Left hindlimb (tissue), 1 donor: ENCODE results near the gene NCAN.
"Not testable (repeated sequence)": the region's sequence is repeated elsewhere in the genome, so short reads cannot be mapped to it uniquely, and the experiment has no call there.

Experiments used
- DNase-seq: peaks from one replicate; pipeline ENCODE4 v3.0.0-alpha.2; 2018

The NCAN gene

GRCh38 chr19:19201697-19202630 lies 9.8 kb upstream of the NCAN start:
- DNase-seq = no peak

GRCh38 chr19:19202707-19203011 lies 9.1 kb upstream of the NCAN start:
- no peak for DNase-seq

GRCh38 chr19:19203012-19203856 lies 8.5 kb upstream of the NCAN start, which contains the start of gene NR2C2AP:
TSS of gene NR2C2AP (minus strand) at chr19:19203414. CDS start at chr19:19203060, 354 bp downstream.
- DNase-seq = peak; percentile 92

- DNase-seq = no peak
Measured at GRCh38 chr19:19204181-19204580, 7.6 kb upstream of the NCAN start.

GRCh38 chr19:19205416-19206410 lies 6.0 kb upstream of the NCAN start:
- no peak for DNase-seq

GRCh38 chr19:19206938-19207337 lies 4.8 kb upstream of the NCAN start:
- DNase-seq = no peak

- no peak for DNase-seq
Measured at GRCh38 chr19:19207637-19208572, 3.9 kb upstream of the NCAN start.

GRCh38 chr19:19209372-19209771 lies 2.4 kb upstream of the NCAN start:
- DNase-seq = no peak

GRCh38 chr19:19212916-19213315 lies 1.2 kb downstream of the NCAN start:
- DNase-seq = no peak

GRCh38 chr19:19213426-19214158 lies 1.8 kb downstream of the NCAN start:
- DNase-seq = no peak

GRCh38 chr19:19214159-19214490 lies 2.4 kb downstream of the NCAN start:
- DNase-seq = no peak

GRCh38 chr19:19214892-19215291 lies 3.1 kb downstream of the NCAN start:
- DNase-seq = peak; percentile 66

GRCh38 chr19:19215792-19216191 lies 4.0 kb downstream of the NCAN start:
- no peak for DNase-seq

- DNase-seq = no peak
Measured at GRCh38 chr19:19217099-19217498, 5.3 kb downstream of the NCAN start.

- no peak for DNase-seq
Measured at GRCh38 chr19:19218911-19219310, 7.2 kb downstream of the NCAN start.

- not testable (repeated sequence) for DNase-seq
Measured at GRCh38 chr19:19221000-19221399, 9.2 kb downstream of the NCAN start.

GRCh38 chr19:19223060-19223459 lies 11.3 kb downstream of the NCAN start:
- no peak for DNase-seq

GRCh38 chr19:19223636-19224035 lies 11.9 kb downstream of the NCAN start:
- no peak for DNase-seq

GRCh38 chr19:19224150-19224851 lies 12.5 kb downstream of the NCAN start:
- no peak for DNase-seq

- DNase-seq = no peak
Measured at GRCh38 chr19:19224852-19225494, 13.2 kb downstream of the NCAN start.
